ENCODE data around the gene PUS10. TPM values are rescaled to one million over a fixed set of nuclear protein-coding genes. Genes with fewer than 3 reads are reported as not detected.
"Not testable (repeated sequence)": the region's sequence is repeated elsewhere in the genome, so short reads cannot be mapped to it uniquely, and the experiment has no call there.

PUS10 gene
- total RNA-seq, 3 donors from 2014 or later = 6.5 to 8.4 (median 6.5) TPM

DNA sequence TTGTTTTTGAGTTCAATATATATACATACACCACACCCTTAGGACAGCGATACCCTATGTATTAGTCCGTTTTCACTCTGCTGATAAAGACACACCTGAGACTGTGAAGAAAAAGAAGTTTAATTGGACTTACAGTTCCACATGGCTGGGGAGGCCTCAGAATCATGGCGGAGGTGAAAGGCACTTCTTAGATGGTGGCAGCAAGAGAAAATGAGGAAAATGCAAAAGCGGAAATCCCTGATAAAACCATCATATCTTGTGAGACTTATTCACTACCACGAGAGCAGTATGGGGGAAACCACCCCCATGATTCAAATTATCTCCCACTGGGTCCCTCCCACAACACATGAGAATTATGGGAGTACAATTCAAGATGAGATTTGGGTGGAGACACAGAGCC is 112.2 kb downstream of the PUS10 start:
- DNase-seq; ATAC-seq; H3K9me3 Mint-ChIP-seq; H3K27me3 Mint-ChIP-seq (ENCODE audit: low read depth); H3K4me3 Mint-ChIP-seq: not testable (repeated sequence)
- H3K4me1 Mint-ChIP-seq (ENCODE audit: low read depth) = peaks cover 14% of the 10 kb centered on the region
- H3K36me3 Mint-ChIP-seq (ENCODE audit: insufficient read depth) = peaks cover 33% of the 10 kb centered on the region

- not testable (repeated sequence) for H3K27me3 Mint-ChIP-seq (ENCODE audit: low read depth); H3K4me3 Mint-ChIP-seq; ATAC-seq; H3K9me3 Mint-ChIP-seq; DNase-seq
- H3K4me1 Mint-ChIP-seq (ENCODE audit: low read depth) = peaks cover 37% of the 10 kb centered on the region
- H3K36me3 Mint-ChIP-seq (ENCODE audit: insufficient read depth) = peaks cover 38% of the 10 kb centered on the region
These were observed 116.8 kb downstream of the PUS10 start for GRCh38 chr2:60901296-60901695.

DNA sequence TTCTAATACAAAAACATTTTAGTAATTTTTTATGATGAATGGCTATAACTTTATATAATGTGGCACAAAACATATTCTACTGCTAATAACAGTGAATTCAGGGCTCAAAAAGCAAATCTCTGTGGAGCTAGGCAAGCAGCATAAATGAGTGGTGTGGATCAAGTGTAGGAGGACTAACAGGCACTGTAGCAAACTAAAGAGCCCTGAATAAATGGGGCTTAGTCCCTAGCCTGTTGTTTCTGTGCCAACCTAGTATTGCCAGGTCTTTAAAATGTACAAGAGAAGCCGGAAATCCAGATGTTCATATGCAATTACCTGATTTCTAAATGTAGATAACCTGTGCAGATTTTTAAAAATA is 118.2 kb downstream of the PUS10 start:
- DNase-seq = no peak
- peak; percentile 52 to 66 for ATAC-seq
- Mint-ChIP-seq H3K4me3 (peak overlapping the region; percentile 58), H3K36me3 (ENCODE audit: insufficient read depth) (peaks cover 35% of the 10 kb centered on the region), H3K4me1 (ENCODE audit: low read depth) (peaks cover 28% of the 10 kb centered on the region), H3K27me3 (ENCODE audit: low read depth) (no peaks in the 10 kb centered on the region), H3K9me3 (no peaks in the 10 kb centered on the region)

DNA sequence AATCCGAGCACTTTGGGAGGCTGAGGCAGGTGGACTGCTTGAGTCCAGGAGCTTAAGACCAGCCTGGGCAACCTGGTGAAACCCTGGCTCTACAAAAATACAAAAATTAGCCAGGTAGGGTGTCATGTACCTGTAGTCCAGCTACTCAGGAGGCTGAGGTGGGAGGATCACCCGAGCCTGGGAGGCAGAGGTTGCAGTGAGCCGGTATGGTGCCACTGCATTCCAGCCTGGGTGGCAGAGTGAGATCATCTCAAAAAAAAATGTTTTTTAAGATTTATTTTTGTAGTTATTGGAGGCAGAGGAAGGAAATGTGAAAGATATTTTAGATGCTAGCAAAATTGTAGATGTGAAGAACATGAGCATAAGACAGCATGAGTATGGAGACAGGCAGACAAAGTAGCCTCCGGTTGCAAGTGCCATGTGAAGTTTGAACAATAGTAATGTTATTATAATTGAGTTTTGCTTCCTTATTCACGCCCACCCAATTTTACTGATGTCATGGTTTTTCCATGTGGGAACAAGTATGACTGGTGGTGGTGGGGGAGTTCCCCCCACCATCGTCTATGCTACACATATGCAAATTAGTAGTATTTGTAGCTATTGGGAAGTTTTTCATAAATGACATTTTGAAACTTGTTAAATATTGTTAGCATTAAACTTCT is 118.7 kb downstream of the PUS10 start:
- Mint-ChIP-seq H3K4me1 (ENCODE audit: low read depth) (peaks cover 28% of the 10 kb centered on the region), H3K4me3 (peak overlapping the region; percentile 58), H3K27me3 (ENCODE audit: low read depth) (no peaks in the 10 kb centered on the region), H3K36me3 (ENCODE audit: insufficient read depth) (peaks cover 38% of the 10 kb centered on the region), H3K9me3 (no peaks in the 10 kb centered on the region)
- DNase-seq (peak; percentile 52), ATAC-seq (peak; percentile 79 to 92)

GRCh38 chr2:60898567-60898966 is 119.5 kb downstream of the PUS10 start:
- H3K36me3 Mint-ChIP-seq (ENCODE audit: insufficient read depth) = peaks cover 45% of the 10 kb centered on the region
- no peaks in the 10 kb centered on the region for H3K27me3 Mint-ChIP-seq (ENCODE audit: low read depth)
- no peak overlapping the region for H3K4me3 Mint-ChIP-seq
- ATAC-seq (no peak), DNase-seq (no peak)
- H3K9me3 Mint-ChIP-seq = no peaks in the 10 kb centered on the region
- H3K4me1 Mint-ChIP-seq (ENCODE audit: low read depth) = peaks cover 32% of the 10 kb centered on the region

Other genes with a start within 250 kb of the PUS10 start
- 10 to 100 TPM; 75.5 to 92.2 (median 78.1) TPM for gene REL, start 136.7 kb downstream of the PUS10 start, total RNA-seq
- 10 to 100 TPM; 14.6 to 18.3 (median 14.6) TPM for gene PEX13, start 535 bp downstream of the PUS10 start, total RNA-seq
- gene SANBR, start 47.6 kb upstream of the PUS10 start, total RNA-seq = under 1 TPM; 0.66 to 0.84 (median 0.76) TPM
- 1 to 10 TPM; 3.7 to 7.1 (median 6.1) TPM for gene C2orf74, start 143.9 kb upstream of the PUS10 start, total RNA-seq

Data from activated T-cell treated with anti-CD3 and anti-CD28 coated beads, Interleukin-2, amount 50 U/mL, for 4 hours (primary cell).